Activated T-cell treated with anti-CD3 and anti-CD28 coated beads, Interleukin-2, amount 50 U/mL, for 4 hours (primary cell): ENCODE results near the gene PIEZO2. TPM values are rescaled to one million over a fixed set of nuclear protein-coding genes. Genes with fewer than 3 reads are reported as not detected.
"Not testable (repeated sequence)": the region's sequence is repeated elsewhere in the genome, so short reads cannot be mapped to it uniquely, and the experiment has no call there.

Source experiments
- ATAC-seq, 2 donors: fragments of 200-7000 bp; cut with Tn5 transposase; one replicate each; pipeline ENCODE4 v1.10.0; 2021
- DNase-seq: peaks from one replicate; pipeline ENCODE4 v3.0.0-alpha.2; 2020
- H3K27me3 Mint-ChIP-seq: one replicate; pipeline ENCODE4 v1.8.0; 2021; ENCODE audit warnings: low read depth, mixed read lengths
- H3K36me3 Mint-ChIP-seq: one replicate; pipeline ENCODE4 v1.8.0; 2022; ENCODE audit warnings: mixed read lengths; ENCODE audit not compliant: insufficient read depth
- H3K4me1 Mint-ChIP-seq: one replicate; pipeline ENCODE4 v1.8.0; 2021; ENCODE audit warnings: low read depth, mixed read lengths
- H3K4me3 Mint-ChIP-seq: one replicate; pipeline ENCODE4 v1.8.0; 2021; ENCODE audit warnings: mild to moderate bottlenecking, moderate library complexity, mixed read lengths
- H3K9me3 Mint-ChIP-seq: one replicate; pipeline ENCODE4 v1.8.0; 2021; ENCODE audit warnings: mixed read lengths
- total RNA-seq, 3 donors: library from RNA; stranded (reverse); gene quantifications; one replicate each; pipeline ENCODE4 v1.2.1, GENCODE V29; 2021

Gene PIEZO2
- total RNA-seq, 3 donors from 2014 or later, result 0.05 to 0.35 (median 0.18) TPM

DNA sequence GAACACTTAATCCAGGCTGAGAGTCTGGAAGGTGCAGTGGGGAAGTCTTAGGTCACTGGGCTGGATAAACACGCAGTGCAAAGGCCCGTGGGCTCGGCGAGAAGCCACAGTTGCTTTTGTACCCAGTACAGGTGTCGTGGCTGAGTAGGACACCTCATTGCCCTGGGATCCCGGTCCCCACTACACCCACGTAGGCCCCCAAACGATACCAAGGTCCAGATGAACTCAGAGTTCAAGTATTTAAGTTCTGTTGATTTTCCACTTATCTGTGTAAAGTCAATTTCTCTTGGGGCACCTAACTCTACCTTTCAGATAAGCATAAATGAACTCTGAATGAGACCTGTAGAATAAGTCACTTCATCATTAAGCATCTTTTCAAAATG lies 302.0 kb downstream of the PIEZO2 start:
- Mint-ChIP-seq H3K27me3 (peaks cover 7% of the 10 kb centered on the region), H3K36me3 (no peaks in the 10 kb centered on the region)
- ATAC-seq, result no peak

DNA sequence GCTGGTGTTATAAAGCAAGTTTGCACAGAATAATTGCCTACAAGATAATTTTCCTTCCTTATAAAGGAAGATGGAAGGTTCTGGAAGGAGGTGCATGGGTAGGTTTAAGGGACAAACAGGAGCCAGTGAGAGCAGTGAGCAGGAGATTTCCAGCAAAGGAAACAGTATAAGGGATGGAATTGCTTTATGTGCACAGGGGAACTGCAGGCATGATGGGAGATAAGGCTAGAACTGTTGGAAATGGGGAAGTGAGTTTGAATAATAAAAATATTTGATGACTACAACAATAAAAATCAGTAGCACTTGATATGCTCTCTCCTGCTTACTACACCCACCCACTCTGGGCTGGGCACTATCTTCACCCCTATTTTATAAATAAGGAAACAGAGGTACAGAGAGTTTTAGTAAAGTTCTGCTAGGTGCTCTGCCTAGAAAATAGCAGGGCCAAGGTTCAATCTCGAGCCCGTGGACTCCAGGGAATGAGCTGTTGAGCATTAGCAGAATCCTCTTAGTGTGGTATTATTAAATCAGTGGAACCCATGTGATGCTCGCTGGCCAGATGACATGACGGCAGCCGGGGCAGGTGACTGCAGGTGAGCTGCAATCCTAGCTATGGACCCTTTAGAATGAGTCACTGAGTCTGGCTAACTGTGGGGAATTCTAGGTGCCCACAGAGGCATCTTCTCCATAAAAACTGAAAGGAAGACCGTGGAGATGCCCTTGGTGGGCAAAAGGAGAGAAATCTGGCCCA lies 302.5 kb downstream of the PIEZO2 start:
- DNase-seq, result no peak
- H3K4me3 Mint-ChIP-seq, result no peak overlapping the region
- H3K9me3 Mint-ChIP-seq, result no peaks in the 10 kb centered on the region
- H3K36me3 Mint-ChIP-seq, result no peaks in the 10 kb centered on the region
- peaks cover 7% of the 10 kb centered on the region for H3K27me3 Mint-ChIP-seq
- no peak for ATAC-seq
- no peaks in the 10 kb centered on the region for H3K4me1 Mint-ChIP-seq

More for the DNA sequence above, 302.0 kb downstream of the PIEZO2 start:
- Mint-ChIP-seq H3K4me3 (no peak overlapping the region), H3K9me3 (no peaks in the 10 kb centered on the region), H3K4me1 (no peaks in the 10 kb centered on the region)
- no peak for DNase-seq

DNA sequence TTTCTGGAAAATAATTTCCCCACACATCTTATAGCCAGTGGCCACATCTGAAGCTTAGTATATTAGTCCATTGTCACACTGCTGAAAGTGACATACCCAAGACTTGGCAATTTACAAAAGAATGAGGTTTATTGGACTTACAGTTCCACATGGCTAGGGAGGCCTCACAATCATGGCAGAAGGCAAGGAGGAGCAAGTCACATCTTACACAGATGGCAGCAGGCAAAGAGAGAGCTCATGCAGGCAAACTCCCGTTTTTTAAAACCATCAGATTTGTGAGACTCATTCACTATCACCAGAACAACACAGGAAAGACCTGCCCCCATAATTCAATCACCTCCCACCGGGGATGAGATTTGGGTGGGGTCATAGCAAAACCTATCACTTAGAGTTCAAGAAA lies 303.3 kb downstream of the PIEZO2 start:
- H3K27me3 Mint-ChIP-seq, H3K36me3 Mint-ChIP-seq, H3K4me3 Mint-ChIP-seq, ATAC-seq, DNase-seq, H3K4me1 Mint-ChIP-seq, H3K9me3 Mint-ChIP-seq: not testable (repeated sequence)

DNA sequence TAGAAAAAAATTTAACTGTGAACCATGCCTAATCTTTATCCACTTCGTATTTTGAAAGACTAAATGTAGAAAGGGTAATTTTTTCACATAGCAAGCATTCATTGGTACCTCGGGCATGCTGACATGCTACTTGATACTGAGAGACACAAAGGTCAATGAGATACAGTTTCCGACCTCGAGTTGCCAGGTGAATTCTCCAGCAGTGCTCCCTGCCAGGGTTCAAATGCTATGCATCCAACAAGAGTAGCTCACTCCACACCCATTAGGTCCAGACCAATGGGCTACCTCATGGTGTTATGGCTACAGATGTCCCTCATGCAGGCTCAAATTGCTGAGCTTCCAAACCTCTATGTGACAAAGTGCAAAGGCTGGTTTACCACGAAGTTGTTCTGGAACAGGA lies 305.8 kb downstream of the PIEZO2 start:
- no peak for ATAC-seq
- Mint-ChIP-seq H3K9me3 (no peaks in the 10 kb centered on the region), H3K4me3 (no peak overlapping the region), H3K4me1 (no peaks in the 10 kb centered on the region), H3K27me3 (peaks cover 4% of the 10 kb centered on the region), H3K36me3 (no peaks in the 10 kb centered on the region)
- no peak for DNase-seq

DNA sequence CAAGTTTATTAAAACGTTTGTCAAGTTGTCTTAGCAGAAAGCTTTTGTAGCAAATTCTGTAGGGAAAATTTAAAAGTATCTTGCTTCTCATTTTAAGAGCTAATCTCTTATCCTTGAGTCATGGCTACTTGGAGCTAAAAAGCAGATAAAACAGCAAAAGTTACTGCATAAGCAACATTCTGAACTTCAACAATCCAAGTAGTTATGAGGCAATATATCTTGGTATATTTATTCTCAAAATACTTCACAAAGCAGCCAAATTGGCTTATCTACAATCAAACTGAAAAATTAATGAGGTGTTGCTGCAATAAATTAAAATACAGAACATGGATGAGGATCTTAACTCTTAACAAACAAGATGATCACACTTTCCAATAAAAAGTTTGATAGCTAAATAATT lies 306.5 kb downstream of the PIEZO2 start:
- no peaks in the 10 kb centered on the region for H3K4me1 Mint-ChIP-seq
- no peak for ATAC-seq
- DNase-seq, result no peak
- peaks cover 3% of the 10 kb centered on the region for H3K27me3 Mint-ChIP-seq
- no peaks in the 10 kb centered on the region for H3K9me3 Mint-ChIP-seq
- no peaks in the 10 kb centered on the region for H3K36me3 Mint-ChIP-seq
- no peak overlapping the region for H3K4me3 Mint-ChIP-seq

DNA sequence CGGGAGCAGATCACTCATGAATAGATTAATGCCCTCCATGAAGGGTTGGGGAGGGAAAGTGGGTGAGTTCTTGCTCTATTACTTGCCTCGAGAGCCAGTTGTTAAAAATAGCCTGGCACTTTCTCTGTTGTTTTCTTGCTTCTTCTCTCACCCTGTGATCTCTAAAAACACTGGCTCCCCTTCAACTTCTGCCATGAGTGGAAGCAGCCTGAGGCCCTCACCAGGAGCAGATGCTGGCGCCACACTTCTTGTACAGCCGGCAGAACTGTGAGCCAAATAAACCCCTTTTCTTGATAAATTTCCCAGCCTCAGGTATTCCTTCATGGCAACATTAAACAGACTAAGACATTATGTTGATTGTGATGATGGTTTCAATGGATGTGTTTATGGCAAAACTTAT lies 307.0 kb downstream of the PIEZO2 start:
- Mint-ChIP-seq H3K36me3 (no peaks in the 10 kb centered on the region), H3K4me3 (no peak overlapping the region), H3K27me3 (peaks cover 3% of the 10 kb centered on the region), H3K9me3 (no peaks in the 10 kb centered on the region), H3K4me1 (no peaks in the 10 kb centered on the region)
- no peak for ATAC-seq
- DNase-seq, result no peak

DNA sequence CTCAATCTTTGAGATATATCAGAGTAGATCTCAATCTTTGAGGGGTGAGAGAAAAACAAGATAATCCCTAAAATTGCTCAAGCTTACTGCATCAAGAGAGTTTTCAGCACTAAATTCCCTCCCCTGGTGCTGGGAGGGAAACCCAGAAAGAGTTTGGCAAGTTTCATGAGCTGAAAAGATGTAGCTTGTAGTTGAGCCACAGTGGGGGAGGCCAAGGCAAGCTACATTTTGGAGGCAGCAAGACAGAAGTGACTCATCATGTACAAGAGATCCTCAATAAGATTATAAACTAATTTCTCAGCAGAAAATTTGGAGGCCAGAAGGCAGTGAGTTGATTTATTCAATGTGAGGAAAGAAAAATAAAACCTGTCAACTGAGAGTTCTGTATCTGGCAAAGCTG lies 308.2 kb downstream of the PIEZO2 start:
- no peaks in the 10 kb centered on the region for H3K36me3 Mint-ChIP-seq
- no peak overlapping the region for H3K4me3 Mint-ChIP-seq
- no peak for ATAC-seq
- no peaks in the 10 kb centered on the region for H3K4me1 Mint-ChIP-seq
- no peaks in the 10 kb centered on the region for H3K9me3 Mint-ChIP-seq
- DNase-seq, result no peak
- peaks cover 4% of the 10 kb centered on the region for H3K27me3 Mint-ChIP-seq

DNA sequence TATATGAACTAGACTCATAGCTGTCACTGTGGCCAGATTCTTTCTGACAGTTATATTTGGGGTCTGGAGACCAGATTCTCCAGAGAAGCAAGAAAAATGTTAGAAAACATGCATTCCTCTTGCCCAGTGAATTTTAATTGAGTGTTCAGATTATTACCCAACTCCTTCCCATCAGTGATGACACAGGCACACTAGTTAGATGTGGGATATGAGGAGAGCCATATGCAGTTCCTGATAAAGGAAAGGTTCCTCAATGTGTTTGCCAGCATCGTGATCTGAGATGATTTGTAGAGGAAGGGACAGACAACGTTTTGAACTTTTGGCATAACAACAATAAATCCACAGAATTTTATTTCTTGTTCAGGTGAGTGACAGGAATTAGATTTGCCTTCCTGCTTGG lies 308.6 kb downstream of the PIEZO2 start:
- H3K4me1 Mint-ChIP-seq, result no peaks in the 10 kb centered on the region
- no peak overlapping the region for H3K4me3 Mint-ChIP-seq
- no peaks in the 10 kb centered on the region for H3K9me3 Mint-ChIP-seq
- ATAC-seq (no peak), DNase-seq (no peak)
- no peaks in the 10 kb centered on the region for H3K36me3 Mint-ChIP-seq
- H3K27me3 Mint-ChIP-seq, result peaks cover 4% of the 10 kb centered on the region

DNA sequence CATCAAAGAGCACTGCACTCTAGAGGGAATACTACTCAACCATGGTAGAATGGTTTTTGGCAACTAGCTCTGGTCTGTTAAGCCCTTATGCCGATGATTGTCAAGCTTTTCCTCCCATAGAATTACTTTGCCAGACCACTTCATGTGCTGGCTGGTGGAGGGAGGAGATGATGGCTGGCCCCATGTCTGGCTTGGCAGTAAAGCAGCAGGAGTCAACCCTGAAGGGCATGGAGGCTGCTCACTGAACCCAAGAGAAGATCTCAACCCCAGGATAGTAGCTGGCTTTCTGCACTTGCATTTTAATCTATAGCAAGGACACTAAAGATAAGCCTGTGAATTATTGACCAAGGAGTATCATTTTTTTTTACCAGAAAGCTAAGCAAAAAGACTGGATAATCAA lies 309.9 kb downstream of the PIEZO2 start:
- H3K27me3 Mint-ChIP-seq, result peaks cover 4% of the 10 kb centered on the region
- no peak for ATAC-seq
- no peaks in the 10 kb centered on the region for H3K4me1 Mint-ChIP-seq
- H3K36me3 Mint-ChIP-seq, result no peaks in the 10 kb centered on the region
- no peak overlapping the region for H3K4me3 Mint-ChIP-seq
- no peak for DNase-seq
- no peaks in the 10 kb centered on the region for H3K9me3 Mint-ChIP-seq

DNA sequence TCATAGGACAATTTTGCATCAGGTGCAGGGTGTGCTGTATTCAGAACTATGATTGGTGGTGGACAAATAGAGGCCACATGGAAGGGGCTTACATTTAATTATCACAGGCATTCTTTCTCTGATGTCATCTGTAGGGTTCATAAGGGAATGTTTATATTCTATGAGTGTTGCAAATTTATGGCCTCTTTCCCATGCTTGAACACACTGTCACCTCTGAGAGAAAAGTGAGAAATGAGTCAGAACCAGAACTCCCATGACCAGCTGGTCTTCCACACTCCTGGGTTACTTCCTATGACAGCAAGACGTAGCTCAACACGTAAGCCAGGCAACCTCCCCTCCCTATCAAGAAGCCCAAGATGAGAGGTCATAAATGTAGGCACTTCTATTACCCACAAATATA lies 310.8 kb downstream of the PIEZO2 start:
- H3K27me3 Mint-ChIP-seq, result peaks cover 4% of the 10 kb centered on the region
- no peak for ATAC-seq
- H3K9me3 Mint-ChIP-seq, result no peaks in the 10 kb centered on the region
- no peaks in the 10 kb centered on the region for H3K36me3 Mint-ChIP-seq
- H3K4me1 Mint-ChIP-seq, result no peaks in the 10 kb centered on the region
- H3K4me3 Mint-ChIP-seq, result no peak overlapping the region
- no peak for DNase-seq

DNA sequence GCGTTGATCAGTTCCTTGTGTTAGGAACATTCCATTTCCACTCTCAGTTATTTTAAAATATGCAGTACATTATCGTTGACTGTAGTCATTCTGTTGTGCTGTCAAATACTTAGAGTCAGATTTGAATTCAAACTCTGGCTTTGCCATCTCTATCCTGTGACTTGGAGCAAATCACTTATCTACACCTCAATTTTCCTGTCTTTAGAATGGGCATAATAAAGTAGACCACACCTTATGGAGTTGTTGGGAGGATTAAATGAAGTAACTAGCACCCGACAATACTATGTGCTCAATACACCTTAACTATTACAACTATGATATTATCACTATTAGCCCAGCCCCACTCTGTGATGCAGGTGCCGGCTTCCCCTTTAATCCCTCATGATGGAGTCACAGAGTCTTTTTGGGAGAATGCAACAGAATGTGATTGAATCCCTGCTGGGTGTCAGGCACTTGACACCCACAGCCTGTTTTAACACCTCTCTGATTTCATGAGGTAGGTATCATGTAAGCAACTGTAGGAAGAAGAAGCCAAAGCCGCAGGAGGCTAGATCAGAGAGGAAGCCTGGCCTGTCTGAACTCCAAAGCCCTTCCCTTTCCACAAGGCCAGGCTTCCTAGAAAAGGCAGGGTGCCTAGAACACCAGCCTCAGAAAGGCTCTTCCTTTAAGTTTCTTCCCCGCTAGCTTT lies 315.1 kb downstream of the PIEZO2 start:
- no peaks in the 10 kb centered on the region for H3K9me3 Mint-ChIP-seq
- ATAC-seq, result no peak
- H3K27me3 Mint-ChIP-seq, result peaks cover 6% of the 10 kb centered on the region
- no peak for DNase-seq
- H3K4me3 Mint-ChIP-seq, result no peak overlapping the region
- H3K4me1 Mint-ChIP-seq, result no peaks in the 10 kb centered on the region
- no peaks in the 10 kb centered on the region for H3K36me3 Mint-ChIP-seq

DNA sequence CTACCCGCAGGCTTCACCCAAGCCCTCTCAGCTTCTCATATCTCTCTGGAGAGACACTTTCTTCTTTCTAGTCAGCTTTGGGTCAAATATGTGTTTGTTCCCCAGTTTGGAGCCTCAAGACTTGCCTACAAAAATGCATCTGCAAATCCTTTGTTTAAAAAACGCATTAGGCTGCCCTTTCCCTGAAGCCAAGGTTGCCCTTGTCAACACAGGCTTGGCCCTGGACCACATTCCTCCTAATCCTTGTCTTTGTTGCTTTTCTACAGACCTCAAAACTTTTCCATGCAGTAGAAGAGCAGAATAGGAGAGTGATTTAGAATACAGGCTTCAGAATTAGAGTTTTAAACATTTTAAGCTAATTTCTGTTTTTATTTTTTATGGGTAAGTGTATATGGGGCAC lies 315.7 kb downstream of the PIEZO2 start:
- Mint-ChIP-seq H3K9me3 (no peaks in the 10 kb centered on the region), H3K36me3 (no peaks in the 10 kb centered on the region), H3K4me1 (no peaks in the 10 kb centered on the region), H3K4me3 (no peak overlapping the region), H3K27me3 (peaks cover 11% of the 10 kb centered on the region)
- DNase-seq (no peak), ATAC-seq (no peak)

DNA sequence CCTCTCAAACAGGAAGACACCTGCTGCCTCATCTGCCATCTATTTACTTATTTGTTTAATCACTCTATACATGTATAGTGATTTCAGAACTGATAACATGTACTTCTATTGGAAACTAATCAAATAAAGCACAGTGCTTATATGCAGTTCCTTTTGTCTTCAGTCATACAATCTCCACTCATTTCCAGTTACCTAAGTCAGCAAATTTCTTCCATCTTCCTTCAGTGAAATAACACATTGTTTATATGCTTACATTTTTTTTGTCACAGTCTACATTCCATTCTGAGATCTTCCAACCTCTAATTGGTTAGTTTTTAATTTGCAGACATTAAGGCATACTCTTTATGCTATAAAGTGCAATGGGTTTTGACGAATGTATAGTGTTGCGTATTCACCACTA lies 323.0 kb downstream of the PIEZO2 start:
- no peak for ATAC-seq
- DNase-seq, result no peak
- Mint-ChIP-seq H3K36me3 (no peaks in the 10 kb centered on the region), H3K27me3 (peaks cover 27% of the 10 kb centered on the region), H3K9me3 (no peaks in the 10 kb centered on the region), H3K4me1 (peaks cover 3% of the 10 kb centered on the region), H3K4me3 (no peak overlapping the region)

DNA sequence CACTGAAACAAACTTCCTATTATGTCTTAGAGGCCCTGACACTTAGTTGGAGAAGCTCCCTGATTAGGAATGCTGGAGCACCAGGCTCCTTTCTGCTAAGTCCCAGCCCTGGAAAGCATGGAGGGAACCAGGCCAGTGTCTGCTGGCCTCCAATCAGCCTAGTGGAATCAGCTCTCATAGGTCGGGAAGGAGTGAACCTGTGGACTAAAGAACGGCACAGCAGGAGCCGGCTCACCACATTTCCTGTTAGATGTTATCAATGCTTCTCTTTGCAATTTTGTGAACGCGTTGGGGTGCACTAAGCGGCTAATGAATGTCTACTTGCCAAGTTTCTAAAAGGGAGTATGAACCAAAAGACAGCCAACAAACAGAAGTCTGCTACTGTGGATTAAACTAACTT lies 326.9 kb downstream of the PIEZO2 start:
- peaks cover 3% of the 10 kb centered on the region for H3K4me1 Mint-ChIP-seq
- H3K36me3 Mint-ChIP-seq, result no peaks in the 10 kb centered on the region
- H3K9me3 Mint-ChIP-seq, result peaks cover 13% of the 10 kb centered on the region
- H3K27me3 Mint-ChIP-seq, result peaks cover 20% of the 10 kb centered on the region
- ATAC-seq (no peak), DNase-seq (no peak)
- H3K4me3 Mint-ChIP-seq, result no peak overlapping the region

DNA sequence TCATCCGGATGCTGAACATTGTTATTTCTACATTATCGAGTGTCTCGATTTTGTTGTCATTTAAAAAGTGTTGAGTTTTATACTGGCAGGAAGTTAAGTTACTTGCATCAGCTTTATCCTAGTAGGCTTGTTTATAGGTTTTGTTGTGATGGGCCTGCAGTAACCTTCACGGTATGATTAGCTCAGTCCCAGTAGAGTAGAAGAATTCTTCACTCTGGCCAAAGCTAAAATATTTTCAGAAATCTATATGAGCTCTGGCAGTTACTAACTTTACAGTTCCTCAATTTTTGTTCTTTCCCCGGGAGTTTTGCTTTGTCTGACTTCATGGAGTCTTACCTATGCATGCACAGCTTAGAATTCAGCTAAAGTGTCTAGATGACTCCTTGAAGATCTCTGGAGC lies 328.7 kb downstream of the PIEZO2 start:
- no peaks in the 10 kb centered on the region for H3K36me3 Mint-ChIP-seq
- no peak overlapping the region for H3K4me3 Mint-ChIP-seq
- no peak for DNase-seq
- H3K4me1 Mint-ChIP-seq, result peaks cover 3% of the 10 kb centered on the region
- peaks cover 13% of the 10 kb centered on the region for H3K9me3 Mint-ChIP-seq
- H3K27me3 Mint-ChIP-seq, result peaks cover 13% of the 10 kb centered on the region
- ATAC-seq, result no peak
